ENCODE results near the gene ATG4C.

ATG4C gene

DNA sequence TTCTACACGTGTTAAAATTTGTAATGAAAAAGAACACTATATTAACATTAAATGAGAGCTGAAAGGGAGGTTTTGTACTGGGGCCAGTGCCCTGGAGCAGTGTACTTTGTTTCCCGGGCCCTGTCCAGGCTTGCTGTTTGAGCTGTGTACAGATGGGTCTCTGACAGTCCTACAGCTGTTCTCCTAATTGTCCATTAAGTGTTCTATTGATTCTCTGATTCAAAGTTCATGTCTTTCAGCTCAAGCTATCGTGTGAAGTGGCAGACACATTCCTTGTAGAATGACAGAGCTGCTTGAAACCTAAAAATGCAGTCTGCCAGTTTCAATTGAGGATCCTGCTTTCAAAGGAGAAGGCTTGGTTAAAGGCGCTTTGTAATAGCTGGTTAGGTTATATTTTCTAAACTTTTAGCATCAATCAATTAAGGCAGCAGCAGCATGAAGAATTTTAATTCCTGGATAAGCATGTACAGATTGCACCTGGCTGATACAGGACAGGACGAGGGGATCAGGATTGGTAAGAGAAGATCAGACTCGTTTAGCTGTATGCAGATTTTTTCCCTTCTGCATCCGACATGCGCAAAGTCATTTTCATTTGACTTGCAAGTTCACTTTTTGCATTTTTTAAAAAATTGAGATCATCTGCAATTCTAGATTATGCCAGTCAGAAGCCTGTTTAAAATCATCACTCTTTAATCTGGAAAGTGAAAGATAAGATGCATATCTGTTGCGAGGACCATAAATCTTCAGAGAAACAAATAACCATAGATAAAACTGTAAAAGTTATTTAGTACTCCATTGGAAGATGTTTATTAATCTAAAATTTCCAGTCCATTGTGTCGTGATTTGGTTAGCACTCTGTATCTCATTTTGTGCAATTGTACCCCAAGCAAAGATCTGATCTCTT lies 98.5 kb downstream of the ATG4C start:
- Histone ChIP-seq H3K27me3 (ENCODE audit: insufficient read depth, poor library complexity, severe bottlenecking) (peaks cover 5% of the 10 kb centered on the region), H3K4me3 (replicated peaks; ENCODE audit: insufficient read depth, low read length) (no peak overlapping the region), H3K27ac (replicated peaks) (no peak overlapping the region)
- no peak for TF ChIP-seq SPI1 (IDR thresholded peaks at IDR 0.05; ENCODE audit: borderline replicate concordance, low read depth)
- TF ChIP-seq, protein P1, sequence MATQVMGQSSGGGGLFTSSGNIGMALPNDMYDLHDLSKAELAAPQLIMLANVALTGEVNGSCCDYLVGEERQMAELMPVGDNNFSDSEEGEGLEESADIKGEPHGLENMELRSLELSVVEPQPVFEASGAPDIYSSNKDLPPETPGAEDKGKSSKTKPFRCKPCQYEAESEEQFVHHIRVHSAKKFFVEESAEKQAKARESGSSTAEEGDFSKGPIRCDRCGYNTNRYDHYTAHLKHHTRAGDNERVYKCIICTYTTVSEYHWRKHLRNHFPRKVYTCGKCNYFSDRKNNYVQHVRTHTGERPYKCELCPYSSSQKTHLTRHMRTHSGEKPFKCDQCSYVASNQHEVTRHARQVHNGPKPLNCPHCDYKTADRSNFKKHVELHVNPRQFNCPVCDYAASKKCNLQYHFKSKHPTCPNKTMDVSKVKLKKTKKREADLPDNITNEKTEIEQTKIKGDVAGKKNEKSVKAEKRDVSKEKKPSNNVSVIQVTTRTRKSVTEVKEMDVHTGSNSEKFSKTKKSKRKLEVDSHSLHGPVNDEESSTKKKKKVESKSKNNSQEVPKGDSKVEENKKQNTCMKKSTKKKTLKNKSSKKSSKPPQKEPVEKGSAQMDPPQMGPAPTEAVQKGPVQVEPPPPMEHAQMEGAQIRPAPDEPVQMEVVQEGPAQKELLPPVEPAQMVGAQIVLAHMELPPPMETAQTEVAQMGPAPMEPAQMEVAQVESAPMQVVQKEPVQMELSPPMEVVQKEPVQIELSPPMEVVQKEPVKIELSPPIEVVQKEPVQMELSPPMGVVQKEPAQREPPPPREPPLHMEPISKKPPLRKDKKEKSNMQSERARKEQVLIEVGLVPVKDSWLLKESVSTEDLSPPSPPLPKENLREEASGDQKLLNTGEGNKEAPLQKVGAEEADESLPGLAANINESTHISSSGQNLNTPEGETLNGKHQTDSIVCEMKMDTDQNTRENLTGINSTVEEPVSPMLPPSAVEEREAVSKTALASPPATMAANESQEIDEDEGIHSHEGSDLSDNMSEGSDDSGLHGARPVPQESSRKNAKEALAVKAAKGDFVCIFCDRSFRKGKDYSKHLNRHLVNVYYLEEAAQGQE (IDR thresholded peaks at IDR 0.05; ENCODE audit: insufficient replicate concordance, low read depth) = no peak
- TF ChIP-seq GABPA (IDR thresholded peaks at IDR 0.05; ENCODE audit: low read depth) = no peak
- TF ChIP-seq, protein P2, sequence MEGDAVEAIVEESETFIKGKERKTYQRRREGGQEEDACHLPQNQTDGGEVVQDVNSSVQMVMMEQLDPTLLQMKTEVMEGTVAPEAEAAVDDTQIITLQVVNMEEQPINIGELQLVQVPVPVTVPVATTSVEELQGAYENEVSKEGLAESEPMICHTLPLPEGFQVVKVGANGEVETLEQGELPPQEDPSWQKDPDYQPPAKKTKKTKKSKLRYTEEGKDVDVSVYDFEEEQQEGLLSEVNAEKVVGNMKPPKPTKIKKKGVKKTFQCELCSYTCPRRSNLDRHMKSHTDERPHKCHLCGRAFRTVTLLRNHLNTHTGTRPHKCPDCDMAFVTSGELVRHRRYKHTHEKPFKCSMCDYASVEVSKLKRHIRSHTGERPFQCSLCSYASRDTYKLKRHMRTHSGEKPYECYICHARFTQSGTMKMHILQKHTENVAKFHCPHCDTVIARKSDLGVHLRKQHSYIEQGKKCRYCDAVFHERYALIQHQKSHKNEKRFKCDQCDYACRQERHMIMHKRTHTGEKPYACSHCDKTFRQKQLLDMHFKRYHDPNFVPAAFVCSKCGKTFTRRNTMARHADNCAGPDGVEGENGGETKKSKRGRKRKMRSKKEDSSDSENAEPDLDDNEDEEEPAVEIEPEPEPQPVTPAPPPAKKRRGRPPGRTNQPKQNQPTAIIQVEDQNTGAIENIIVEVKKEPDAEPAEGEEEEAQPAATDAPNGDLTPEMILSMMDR (IDR thresholded peaks at IDR 0.05; ENCODE audit: insufficient read depth, low read length) = no peak
- DNase-seq (ENCODE audit: low read depth in 1 of 2, low spot score in 1 of 2) = no peak

DNA sequence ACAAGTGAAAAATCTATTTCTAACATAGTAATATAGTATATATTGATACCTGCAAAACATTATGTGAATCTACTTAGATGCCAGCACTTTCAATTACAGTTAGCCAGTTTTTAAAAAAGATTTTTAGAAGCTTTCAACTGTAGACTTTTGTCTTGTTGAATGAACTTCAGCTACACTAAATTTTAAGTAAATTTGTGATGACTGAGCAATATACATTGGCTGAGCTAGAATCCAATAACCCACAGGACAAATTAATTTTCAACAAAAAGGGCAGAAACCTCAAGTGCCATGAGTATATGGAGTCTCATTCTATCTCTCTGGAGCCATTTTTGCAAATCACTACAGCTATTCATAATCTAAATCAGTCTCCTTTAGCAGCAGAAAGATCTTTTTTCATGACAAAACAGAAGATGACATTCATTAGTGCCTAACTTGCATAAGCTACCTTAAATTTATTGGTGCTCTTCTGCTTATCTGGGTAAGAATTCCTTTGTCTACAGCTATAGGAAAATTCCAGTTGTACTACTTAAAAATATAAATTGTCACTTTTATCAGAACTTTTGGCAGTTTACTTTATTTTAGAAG lies 100.3 kb downstream of the ATG4C start:
- TF ChIP-seq, protein P1 (IDR thresholded peaks at IDR 0.05; ENCODE audit: insufficient replicate concordance, low read depth) = no peak
- no peak for TF ChIP-seq SPI1 (IDR thresholded peaks at IDR 0.05; ENCODE audit: borderline replicate concordance, low read depth)
- TF ChIP-seq GABPA (IDR thresholded peaks at IDR 0.05; ENCODE audit: low read depth) = no peak
- TF ChIP-seq, protein P2 (IDR thresholded peaks at IDR 0.05; ENCODE audit: insufficient read depth, low read length) = no peak
- TF ChIP-seq POLR2AphosphoS5 (IDR thresholded peaks at IDR 0.05; ENCODE audit: low read depth) = no peak
- DNase-seq (ENCODE audit: low read depth in 1 of 2, low spot score in 1 of 2) = no peak
- Histone ChIP-seq H3K27ac (replicated peaks) (no peak overlapping the region), H3K27me3 (ENCODE audit: insufficient read depth, poor library complexity, severe bottlenecking) (peaks cover 5% of the 10 kb centered on the region), H3K4me3 (replicated peaks; ENCODE audit: insufficient read depth, low read length) (no peak overlapping the region)

DNA sequence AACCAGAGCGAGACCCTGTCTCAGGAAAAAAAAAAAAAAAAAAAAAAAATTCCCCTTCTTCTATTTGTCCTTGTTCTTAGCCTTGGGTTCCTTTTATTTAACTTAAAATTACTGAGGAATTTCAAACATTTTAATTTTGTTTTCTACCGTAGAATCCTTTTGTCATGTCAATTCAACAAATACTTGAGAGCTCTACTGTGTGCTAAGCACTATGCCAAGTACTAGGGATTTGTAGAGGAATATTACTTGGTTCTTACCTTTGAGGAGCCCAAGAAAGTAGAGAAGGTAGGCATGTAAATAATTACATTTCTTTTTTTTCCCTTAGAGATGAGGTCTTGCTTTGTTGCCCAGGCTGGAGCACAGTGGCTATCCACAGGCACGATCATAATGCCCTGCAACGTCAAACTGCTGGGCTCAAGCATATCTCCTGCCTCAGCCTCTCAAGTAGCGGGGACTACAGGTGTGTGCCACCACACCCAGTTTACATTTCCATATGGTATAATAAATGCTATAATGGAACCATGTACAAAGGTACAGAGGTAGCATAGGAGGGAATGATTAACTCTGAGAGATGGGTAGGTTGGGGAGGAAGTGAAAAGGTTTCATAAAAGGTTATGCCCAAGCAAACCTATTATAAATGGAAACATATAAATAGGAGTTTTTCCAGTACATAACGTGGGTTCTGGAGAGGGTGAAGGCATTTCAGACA lies 104.0 kb downstream of the ATG4C start:
- TF ChIP-seq, protein P2 (IDR thresholded peaks at IDR 0.05; ENCODE audit: insufficient read depth, low read length) = no peak
- TF ChIP-seq, protein P1 (IDR thresholded peaks at IDR 0.05; ENCODE audit: insufficient replicate concordance, low read depth) = no peak
- TF ChIP-seq GABPA (IDR thresholded peaks at IDR 0.05; ENCODE audit: low read depth) = no peak
- no peak for TF ChIP-seq SPI1 (IDR thresholded peaks at IDR 0.05; ENCODE audit: borderline replicate concordance, low read depth)
- no peak for TF ChIP-seq POLR2AphosphoS5 (IDR thresholded peaks at IDR 0.05; ENCODE audit: low read depth)
- DNase-seq (ENCODE audit: low read depth in 1 of 2, low spot score in 1 of 2) = no peak
- Histone ChIP-seq H3K27ac (replicated peaks) (no peak overlapping the region), H3K4me3 (replicated peaks; ENCODE audit: insufficient read depth, low read length) (no peak overlapping the region), H3K27me3 (ENCODE audit: insufficient read depth, poor library complexity, severe bottlenecking) (peaks cover 3% of the 10 kb centered on the region)

Measured in HL-60 (cell line).